ENCODE results near the gene ALOX12.

Gene ALOX12

DNA sequence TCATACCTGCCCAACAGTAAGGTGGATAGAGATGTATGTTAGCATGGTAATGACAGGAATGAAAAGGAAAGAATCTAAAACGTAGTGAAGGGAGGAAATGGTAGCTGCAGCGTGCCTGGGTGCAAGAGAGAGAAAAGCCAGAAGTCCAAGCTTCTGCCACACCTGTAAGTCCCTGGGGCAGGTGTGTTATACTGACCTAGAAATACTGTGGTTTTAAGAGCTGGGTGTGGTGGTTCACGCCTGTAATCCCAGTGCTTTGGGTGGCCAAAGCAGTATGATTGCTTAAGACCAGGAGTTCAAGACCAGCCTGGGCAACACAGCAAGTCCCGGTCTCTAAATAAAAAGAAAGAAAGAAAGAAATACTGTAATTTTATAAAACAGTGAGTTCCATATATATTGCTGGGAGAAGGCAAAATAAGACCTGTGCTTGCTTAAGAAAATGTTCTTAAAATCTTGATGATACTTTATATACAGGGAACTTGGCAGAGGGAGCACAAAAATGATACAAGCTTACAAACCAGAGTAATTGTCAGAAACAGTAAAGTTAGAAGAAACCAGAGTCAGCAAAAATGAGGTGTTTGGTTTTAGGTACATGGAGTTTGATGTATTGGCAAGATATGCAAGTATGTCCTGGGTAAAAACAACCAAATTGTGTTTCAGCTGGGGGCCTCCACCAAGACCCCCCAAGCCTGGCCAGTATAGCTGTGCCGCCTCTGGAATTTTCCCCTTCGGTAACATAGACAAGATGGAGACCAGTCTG is 6.6 kb downstream of the ALOX12 start:
- TF ChIP-seq, protein P1, sequence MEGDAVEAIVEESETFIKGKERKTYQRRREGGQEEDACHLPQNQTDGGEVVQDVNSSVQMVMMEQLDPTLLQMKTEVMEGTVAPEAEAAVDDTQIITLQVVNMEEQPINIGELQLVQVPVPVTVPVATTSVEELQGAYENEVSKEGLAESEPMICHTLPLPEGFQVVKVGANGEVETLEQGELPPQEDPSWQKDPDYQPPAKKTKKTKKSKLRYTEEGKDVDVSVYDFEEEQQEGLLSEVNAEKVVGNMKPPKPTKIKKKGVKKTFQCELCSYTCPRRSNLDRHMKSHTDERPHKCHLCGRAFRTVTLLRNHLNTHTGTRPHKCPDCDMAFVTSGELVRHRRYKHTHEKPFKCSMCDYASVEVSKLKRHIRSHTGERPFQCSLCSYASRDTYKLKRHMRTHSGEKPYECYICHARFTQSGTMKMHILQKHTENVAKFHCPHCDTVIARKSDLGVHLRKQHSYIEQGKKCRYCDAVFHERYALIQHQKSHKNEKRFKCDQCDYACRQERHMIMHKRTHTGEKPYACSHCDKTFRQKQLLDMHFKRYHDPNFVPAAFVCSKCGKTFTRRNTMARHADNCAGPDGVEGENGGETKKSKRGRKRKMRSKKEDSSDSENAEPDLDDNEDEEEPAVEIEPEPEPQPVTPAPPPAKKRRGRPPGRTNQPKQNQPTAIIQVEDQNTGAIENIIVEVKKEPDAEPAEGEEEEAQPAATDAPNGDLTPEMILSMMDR (IDR thresholded peaks at IDR 0.05): no peak
- Histone ChIP-seq H3K27ac (no peak overlapping the region), H3K4me3 (no peak overlapping the region)
- no peak for DNase-seq (ENCODE audit: low spot score)

- DNase-seq (ENCODE audit: low spot score): no peak
- TF ChIP-seq, protein P1 (IDR thresholded peaks at IDR 0.05): no peak
- Histone ChIP-seq H3K4me3 (no peak overlapping the region), H3K27ac (no peak overlapping the region)
These were observed 7.9 kb downstream of the ALOX12 start for GRCh38 chr17:7003745-7004144.

DNA sequence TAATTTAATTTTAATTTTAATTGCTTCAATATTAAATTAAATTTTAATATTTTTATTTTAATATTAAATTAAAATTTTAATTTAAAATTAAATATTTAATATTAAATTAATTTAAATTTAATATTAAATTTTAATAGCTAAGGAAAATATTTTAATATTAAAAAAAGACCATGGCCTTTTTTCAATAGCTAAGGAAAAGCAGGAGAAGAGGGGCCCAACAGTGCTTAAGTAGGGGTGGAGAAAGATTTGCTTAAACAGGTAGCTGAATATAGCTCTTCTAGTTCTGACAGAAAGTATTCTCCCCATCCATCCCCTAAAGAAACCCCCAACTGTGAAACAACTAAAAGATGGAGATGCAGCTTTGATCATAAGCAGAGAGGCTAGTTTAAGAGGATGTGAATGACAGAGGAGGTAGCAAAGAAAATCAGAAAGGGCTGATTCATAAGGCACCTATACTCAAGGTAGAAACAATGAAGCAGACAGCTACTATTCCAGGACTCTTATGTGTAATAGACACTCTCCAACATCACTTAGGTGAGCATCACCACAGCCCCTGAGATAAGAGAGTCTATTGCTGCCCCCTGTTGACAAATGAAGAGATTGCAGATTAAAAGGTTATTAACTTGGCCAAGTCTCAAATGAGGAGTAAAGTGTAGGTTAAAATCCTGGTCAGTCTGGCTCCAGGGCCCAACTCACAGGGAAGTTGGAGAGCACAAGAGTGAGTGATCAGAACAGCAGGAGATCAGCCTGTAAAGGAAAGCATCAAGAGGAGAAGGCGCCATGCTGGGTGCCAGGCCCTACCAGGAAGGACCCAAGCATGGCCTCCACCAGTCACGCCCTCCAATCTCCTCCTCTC is 8.8 kb downstream of the ALOX12 start:
- no peak for DNase-seq (ENCODE audit: low spot score)
- Histone ChIP-seq H3K4me3 (no peak overlapping the region), H3K27ac (no peak overlapping the region)
- TF ChIP-seq, protein P1 (IDR thresholded peaks at IDR 0.05): peak; percentile 42

- TF ChIP-seq, protein P1 (IDR thresholded peaks at IDR 0.05): no peak
- DNase-seq (ENCODE audit: low spot score): no peak
- no peak overlapping the region for H3K27ac ChIP-seq
These were observed 9.9 kb downstream of the ALOX12 start for GRCh38 chr17:7005716-7006115.

GRCh38 chr17:7007143-7007542 is 11.3 kb downstream of the ALOX12 start:
- Histone ChIP-seq H3K27ac (no peak overlapping the region), H3K4me3 (no peak overlapping the region)
- TF ChIP-seq, protein P1 (IDR thresholded peaks at IDR 0.05): no peak
- no peak for DNase-seq (ENCODE audit: low spot score)

More at GRCh38 chr17:7005716-7006115, 9.9 kb downstream of the ALOX12 start:
- H3K4me3 ChIP-seq: no peak overlapping the region

DNA sequence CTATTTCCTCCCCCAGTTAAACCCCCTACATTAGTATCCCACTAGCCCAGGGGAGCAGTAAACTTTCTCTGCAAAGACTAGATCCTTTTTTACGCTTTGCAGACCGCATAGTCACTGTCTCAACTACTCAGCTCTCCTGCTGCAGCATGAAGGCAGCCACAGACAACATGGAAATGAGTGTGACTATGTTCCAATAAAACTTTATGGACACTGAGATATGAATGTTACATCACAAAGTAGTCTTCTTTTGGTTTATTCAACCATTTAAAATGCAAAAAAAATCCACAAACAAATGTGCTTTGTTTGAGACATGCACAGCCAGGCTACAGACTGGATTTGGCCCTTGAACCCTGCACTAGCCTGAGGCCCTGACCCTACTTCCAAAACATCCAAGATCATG is 14.7 kb downstream of the ALOX12 start:
- TF ChIP-seq, protein P1 (IDR thresholded peaks at IDR 0.05): no peak
- Histone ChIP-seq H3K4me3 (peak overlapping the region; percentile 93), H3K27ac (no peak overlapping the region)
- no peak for DNase-seq (ENCODE audit: low spot score)
